ENCODE results near the gene PDE11A. TPM values are rescaled to one million over a fixed set of nuclear protein-coding genes. Genes with fewer than 3 reads are reported as not detected.

Gene PDE11A
- total RNA-seq, 1 experiment from 2014 or later = 0.13 TPM

DNA sequence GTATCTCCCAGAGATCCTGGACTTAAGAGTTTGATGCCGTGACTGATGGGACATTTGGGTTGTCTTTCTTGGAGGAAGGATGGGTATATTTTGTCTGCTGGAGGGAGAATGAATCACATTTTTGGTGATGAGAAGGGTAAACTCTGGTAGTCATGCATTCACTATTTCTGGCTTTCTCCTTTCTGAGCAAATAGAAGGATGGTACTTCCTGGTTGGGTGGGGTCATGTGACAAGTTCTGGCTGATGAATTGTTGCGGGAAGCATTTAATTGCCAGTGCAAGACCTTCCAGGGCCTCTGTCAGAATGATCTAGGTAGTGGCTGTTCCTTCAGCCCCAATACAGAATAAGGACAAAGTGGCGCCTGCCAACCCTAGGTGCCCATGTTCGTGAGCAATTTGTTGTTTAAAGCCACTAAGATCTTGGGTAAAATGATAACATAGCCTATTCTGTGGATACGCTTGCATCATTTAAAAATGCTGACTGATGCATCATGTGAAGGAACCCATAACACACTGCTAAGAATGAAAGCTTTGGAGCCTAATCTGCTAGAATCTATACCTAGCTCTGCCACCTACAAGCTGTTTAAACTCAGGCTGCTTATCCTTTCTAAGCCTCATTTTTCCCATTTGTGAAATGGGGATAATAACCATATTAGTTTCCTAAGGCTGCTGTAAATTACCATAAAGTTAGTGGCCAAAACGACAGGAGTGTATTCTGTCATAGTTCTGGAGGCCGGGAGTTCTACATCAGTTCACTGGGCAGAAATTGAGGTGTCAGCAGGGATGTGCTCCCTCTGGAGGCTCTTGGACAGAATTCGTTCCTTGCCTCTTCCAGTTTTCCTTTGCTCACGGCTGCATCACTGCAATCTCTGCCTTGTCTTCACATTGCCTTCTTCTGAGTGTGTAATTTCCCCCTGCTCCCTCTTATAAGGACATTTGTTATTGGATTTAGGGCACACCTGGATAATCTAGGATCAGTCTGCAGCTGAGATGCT lies 398.7 kb downstream of the PDE11A start:
- Mint-ChIP-seq H3K36me3 (ENCODE audit: insufficient read depth in 1 of 3, low read depth in 3 of 3) (no peaks in the 10 kb centered on the region), H3K4me1 (peaks cover 18 to 19% of the 10 kb centered on the region in 2 experiments), H3K9me3 (no peaks in the 10 kb centered on the region; a peak in 2 of 5 replicates), H3K4me3 (no peak overlapping the region), H3K27me3 (ENCODE audit: low read depth) (peaks cover 82% of the 10 kb centered on the region), H3K27ac (no peak overlapping the region)
- Histone ChIP-seq H2BK12ac (ENCODE audit: insufficient read length, low read depth, low read length) (no peak overlapping the region), H3K79me1 (ENCODE audit: insufficient read depth, low read depth, low read length, poor library complexity, severe bottlenecking) (no peaks in the 10 kb centered on the region), H3K79me2 (ENCODE audit: insufficient read depth, low read length) (no peaks in the 10 kb centered on the region), H3K23me2 (ENCODE audit: insufficient read length, low read depth, low read length, poor library complexity, severe bottlenecking) (no peaks in the 10 kb centered on the region), H3T11ph (ENCODE audit: low read length) (no peak overlapping the region), H2BK5ac (ENCODE audit: insufficient read length, low read length) (no peak overlapping the region), H4K91ac (ENCODE audit: insufficient read length, low read depth, low read length) (no peak overlapping the region), H3K4me1 (ENCODE audit: insufficient read depth, low read length) (no peaks in the 10 kb centered on the region), H3K18ac (ENCODE audit: insufficient read length, low read depth, low read length) (no peak overlapping the region), H3K9me3 (ENCODE audit: control insufficient read depth, low read depth, low read length) (no peaks in the 10 kb centered on the region), H2BK15ac (ENCODE audit: low read depth, low read length) (no peak overlapping the region), H4K5ac (ENCODE audit: insufficient read length, low read depth, low read length) (no peak overlapping the region), H3K4me2 (ENCODE audit: insufficient read depth, insufficient read length, low read length) (no peak overlapping the region), H3K4ac (ENCODE audit: low read depth, low read length) (no peak overlapping the region), H2AFZ (ENCODE audit: low read length) (no peak overlapping the region), H3K27ac (ENCODE audit: insufficient read length, low read depth, low read length) (no peak overlapping the region), H2BK120ac (ENCODE audit: low read depth, low read length, poor library complexity, severe bottlenecking) (no peak overlapping the region), H3K23ac (ENCODE audit: insufficient read length, low read depth, low read length) (no peak overlapping the region), H3K56ac (ENCODE audit: insufficient read length, low read depth, low read length) (no peak overlapping the region), H3K27me3 (ENCODE audit: insufficient read depth, low read length) (peaks cover 6% of the 10 kb centered on the region; the same call in 1 of the 2 replicates), H4K20me1 (ENCODE audit: control insufficient read depth, insufficient read depth, insufficient read length) (no peaks in the 10 kb centered on the region), H2BK20ac (ENCODE audit: low read depth, low read length, poor library complexity, severe bottlenecking) (no peak overlapping the region), H4K8ac (replicated peaks; ENCODE audit: insufficient read length, low read depth, low read length) (no peak overlapping the region), H2AK5ac (ENCODE audit: insufficient read length, low read length) (no peak overlapping the region), H3K14ac (ENCODE audit: insufficient read depth, low read length) (no peak overlapping the region), H3K9ac (ENCODE audit: extremely low read depth, insufficient read length, low read length) (no peak overlapping the region)
- DNase-seq = no peak
- WGBS (ENCODE audit: extremely low coverage, insufficient read length, low lambda C conversion rate) = no CpG with 5 or more reads among the region's 9 CpGs
- TF ChIP-seq, protein P1, sequence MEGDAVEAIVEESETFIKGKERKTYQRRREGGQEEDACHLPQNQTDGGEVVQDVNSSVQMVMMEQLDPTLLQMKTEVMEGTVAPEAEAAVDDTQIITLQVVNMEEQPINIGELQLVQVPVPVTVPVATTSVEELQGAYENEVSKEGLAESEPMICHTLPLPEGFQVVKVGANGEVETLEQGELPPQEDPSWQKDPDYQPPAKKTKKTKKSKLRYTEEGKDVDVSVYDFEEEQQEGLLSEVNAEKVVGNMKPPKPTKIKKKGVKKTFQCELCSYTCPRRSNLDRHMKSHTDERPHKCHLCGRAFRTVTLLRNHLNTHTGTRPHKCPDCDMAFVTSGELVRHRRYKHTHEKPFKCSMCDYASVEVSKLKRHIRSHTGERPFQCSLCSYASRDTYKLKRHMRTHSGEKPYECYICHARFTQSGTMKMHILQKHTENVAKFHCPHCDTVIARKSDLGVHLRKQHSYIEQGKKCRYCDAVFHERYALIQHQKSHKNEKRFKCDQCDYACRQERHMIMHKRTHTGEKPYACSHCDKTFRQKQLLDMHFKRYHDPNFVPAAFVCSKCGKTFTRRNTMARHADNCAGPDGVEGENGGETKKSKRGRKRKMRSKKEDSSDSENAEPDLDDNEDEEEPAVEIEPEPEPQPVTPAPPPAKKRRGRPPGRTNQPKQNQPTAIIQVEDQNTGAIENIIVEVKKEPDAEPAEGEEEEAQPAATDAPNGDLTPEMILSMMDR (conservative IDR thresholded peaks at IDR 0.05) = peak; percentile 57; the same call in 2 of the 3 replicates
